HL-60 (cell line): Measurements from ENCODE around the gene CCAR1.

ENCODE experiments used
- CTCF ChIP-seq: IDR thresholded peaks from one replicate; pipeline ENCODE4 v1.5.1; 2011; ENCODE audit warnings: low read length, control low read depth, inconsistent platforms; ENCODE audit not compliant: insufficient read depth
- GABPA ChIP-seq: IDR thresholded peaks from 2 replicates; pipeline ENCODE4 v1.6.1; 2012; ENCODE audit warnings: low read depth
- POLR2AphosphoS5 ChIP-seq: IDR thresholded peaks from 2 replicates; pipeline ENCODE4 v1.6.1; 2012; ENCODE audit warnings: low read depth
- SPI1 ChIP-seq: IDR thresholded peaks from 2 replicates; pipeline ENCODE4 v1.6.1; 2012; ENCODE audit warnings: low read depth, mild to moderate bottlenecking, borderline replicate concordance
- TF ChIP-seq, protein P1 (sequence below): IDR thresholded peaks from 2 replicates; pipeline ENCODE4 v1.6.1; 2012; ENCODE audit warnings: low read depth; ENCODE audit not compliant: insufficient replicate concordance

DNA sequence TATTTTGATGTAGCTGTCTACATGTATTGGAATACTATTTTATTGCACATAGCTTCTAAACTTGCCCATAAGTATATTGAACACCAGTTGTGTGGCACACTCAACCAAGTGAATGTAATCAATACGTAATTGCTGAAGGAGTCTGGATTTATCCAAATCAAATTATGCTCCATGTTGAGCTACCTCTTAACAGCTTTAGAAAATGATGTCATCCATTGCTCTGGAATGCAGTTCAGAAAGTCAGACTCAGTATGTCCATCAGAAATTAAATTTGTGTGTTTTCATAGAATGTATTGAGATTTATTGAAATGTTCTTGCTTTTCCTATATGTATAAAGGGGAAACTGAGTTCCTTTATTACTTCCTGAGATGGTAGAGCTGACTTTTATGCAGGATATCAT lies 25.0 kb upstream of the CCAR1 start:
- no peak for TF ChIP-seq SPI1
- no peak for TF ChIP-seq POLR2AphosphoS5
- TF ChIP-seq CTCF: no peak
- TF ChIP-seq, protein P1, sequence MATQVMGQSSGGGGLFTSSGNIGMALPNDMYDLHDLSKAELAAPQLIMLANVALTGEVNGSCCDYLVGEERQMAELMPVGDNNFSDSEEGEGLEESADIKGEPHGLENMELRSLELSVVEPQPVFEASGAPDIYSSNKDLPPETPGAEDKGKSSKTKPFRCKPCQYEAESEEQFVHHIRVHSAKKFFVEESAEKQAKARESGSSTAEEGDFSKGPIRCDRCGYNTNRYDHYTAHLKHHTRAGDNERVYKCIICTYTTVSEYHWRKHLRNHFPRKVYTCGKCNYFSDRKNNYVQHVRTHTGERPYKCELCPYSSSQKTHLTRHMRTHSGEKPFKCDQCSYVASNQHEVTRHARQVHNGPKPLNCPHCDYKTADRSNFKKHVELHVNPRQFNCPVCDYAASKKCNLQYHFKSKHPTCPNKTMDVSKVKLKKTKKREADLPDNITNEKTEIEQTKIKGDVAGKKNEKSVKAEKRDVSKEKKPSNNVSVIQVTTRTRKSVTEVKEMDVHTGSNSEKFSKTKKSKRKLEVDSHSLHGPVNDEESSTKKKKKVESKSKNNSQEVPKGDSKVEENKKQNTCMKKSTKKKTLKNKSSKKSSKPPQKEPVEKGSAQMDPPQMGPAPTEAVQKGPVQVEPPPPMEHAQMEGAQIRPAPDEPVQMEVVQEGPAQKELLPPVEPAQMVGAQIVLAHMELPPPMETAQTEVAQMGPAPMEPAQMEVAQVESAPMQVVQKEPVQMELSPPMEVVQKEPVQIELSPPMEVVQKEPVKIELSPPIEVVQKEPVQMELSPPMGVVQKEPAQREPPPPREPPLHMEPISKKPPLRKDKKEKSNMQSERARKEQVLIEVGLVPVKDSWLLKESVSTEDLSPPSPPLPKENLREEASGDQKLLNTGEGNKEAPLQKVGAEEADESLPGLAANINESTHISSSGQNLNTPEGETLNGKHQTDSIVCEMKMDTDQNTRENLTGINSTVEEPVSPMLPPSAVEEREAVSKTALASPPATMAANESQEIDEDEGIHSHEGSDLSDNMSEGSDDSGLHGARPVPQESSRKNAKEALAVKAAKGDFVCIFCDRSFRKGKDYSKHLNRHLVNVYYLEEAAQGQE: no peak
- no peak for TF ChIP-seq GABPA
